Fibroblast of gingiva (primary cell): ENCODE measurements around the gene RAG2.
"Not testable (repeated sequence)": the region's sequence is repeated elsewhere in the genome, so short reads cannot be mapped to it uniquely, and the experiment has no call there.

Experiments
- DNase-seq: peaks from one replicate; pipeline ENCODE4 v3.0.0-alpha.2; 2011; ENCODE audit warnings: low read depth

The RAG2 gene

DNA sequence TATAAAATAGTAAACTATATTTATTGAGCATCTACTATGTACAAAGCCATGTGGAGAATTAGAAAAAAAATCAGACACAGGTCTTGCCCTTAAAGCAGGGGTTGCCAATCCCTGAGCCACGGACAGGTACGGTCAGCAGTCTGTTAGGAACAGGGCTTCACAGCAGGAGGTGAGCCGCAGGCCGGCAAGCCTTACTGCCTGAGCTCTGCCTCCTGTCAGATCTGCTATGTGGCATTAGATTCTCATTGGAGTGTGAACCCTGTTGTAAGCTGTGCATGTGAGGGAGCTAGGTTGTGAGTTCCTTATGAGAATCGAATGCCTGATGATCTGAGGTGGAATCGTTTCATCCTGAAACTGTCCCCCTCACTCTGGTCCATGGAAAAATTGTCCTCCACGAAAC, 2.1 kb upstream of the RAG2 start:
- DNase-seq, result no peak

DNA sequence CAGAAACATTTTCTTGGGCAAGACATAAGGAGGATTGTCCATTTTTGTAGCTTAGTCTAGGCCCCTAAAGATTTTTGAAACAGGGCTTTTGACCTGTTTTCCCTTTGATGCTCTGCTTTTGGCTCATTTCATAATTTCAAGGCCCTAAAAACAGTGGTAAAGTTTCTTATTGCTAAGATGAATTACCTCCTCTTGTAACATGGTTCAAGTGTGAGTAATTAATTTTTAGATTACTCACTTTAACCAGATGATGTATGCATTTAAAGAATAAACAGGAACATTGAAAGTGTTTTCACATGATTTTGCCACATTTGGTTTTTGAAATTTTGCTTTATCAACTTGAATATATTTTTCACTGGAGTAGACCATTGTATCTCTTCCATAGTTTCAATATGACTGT, 1.2 kb downstream of the RAG2 start:
- DNase-seq, result no peak

- peak; percentile 85 for DNase-seq
Measured at GRCh38 chr11:36594316-36594989, 3.6 kb downstream of the RAG2 start, which contains the start of gene IFTAP. IFTAP (plus strand) TSS chr11:36594502; CDS start chr11:36610104, 15,602 bp downstream.

GRCh38 chr11:36591433-36591832, 6.6 kb downstream of the RAG2 start:
- DNase-seq, result no peak

DNA sequence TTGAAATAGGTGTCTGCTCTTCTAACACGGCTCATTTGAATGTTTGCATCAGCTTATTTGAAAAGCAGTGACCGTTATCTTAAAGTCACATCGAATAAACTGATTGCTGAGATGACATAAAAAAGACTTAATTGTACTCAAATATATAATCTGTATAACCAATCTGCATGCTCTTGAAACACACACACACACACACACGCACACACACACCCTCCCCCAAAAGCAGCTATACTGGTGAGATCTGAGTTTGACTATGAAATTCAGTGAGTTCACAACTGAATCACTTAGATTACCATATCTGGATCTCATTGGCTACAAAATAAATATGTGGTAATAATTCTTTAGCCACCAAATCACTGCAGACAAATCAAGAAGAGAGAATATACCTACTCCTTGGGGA, 7.5 kb downstream of the RAG2 start:
- no peak for DNase-seq

- no peak for DNase-seq
Measured at GRCh38 chr11:36588099-36588498, 9.9 kb downstream of the RAG2 start.

GRCh38 chr11:36586543-36586942, 11.5 kb downstream of the RAG2 start:
- no peak for DNase-seq

DNA sequence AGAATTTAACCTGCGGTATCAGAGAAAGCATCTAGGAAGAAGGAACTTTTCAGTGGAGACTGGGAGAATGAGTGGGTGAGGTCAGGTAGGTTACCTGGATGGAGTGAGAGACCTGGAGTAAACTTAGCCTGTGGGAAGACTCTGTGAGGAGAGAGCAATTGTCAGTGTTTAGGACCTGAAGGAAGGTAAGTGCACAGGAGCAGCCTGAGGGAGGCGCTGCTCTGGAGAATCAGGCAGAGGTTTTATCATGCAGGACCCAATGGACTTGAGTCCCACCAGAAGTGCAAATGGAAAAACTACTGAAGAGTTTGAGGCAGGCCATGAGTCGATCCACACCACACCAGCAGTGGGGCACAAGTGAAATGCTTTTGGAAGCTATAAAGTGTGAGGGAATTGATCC, 14.4 kb downstream of the RAG2 start:
- no peak for DNase-seq

DNA sequence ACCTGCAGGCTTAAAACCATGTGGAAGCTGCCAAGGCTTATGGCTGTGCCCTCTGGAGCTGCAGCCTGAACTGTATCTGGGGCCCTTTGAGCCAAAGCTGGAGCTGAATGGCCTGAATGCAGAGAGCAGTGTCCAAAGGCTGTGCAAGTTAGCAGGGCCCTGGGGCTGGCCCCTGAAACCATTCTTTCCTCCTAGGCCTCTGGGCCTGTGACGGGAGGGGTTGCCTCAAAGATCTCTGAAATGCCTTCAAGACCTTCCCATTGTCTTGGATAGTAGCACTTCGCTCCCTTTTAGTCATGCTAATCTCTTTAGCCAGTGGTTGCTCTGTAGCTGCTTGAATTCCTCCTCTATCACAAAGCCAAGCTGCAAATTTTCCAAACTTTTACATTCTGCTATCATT, 16.5 kb downstream of the RAG2 start:
- DNase-seq, result no peak

GRCh38 chr11:36578458-36578857, 19.6 kb downstream of the RAG2 start:
- DNase-seq, result no peak

DNA sequence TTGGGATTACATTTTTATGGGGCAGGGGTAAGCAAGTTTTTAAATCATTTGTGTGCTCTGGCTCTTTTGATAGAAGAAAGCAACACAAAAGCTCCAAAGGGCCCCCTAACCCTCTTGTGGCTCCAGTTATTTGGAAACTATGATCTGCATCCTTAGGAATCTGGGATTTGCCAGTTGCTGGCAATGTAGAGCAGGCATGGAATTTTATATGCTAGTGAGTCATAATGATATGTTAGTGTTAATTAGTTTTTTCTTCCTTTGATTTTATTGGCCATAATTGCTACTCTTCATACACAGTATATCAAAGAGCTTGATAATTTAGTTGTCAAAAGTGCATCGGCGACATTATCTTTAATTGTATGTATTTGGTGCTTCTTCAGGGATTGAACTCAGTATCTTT, 20.2 kb downstream of the RAG2 start:
- DNase-seq, result peak; percentile 3

- DNase-seq, result no peak
Measured at GRCh38 chr11:36577373-36577772, 20.7 kb downstream of the RAG2 start.

DNA sequence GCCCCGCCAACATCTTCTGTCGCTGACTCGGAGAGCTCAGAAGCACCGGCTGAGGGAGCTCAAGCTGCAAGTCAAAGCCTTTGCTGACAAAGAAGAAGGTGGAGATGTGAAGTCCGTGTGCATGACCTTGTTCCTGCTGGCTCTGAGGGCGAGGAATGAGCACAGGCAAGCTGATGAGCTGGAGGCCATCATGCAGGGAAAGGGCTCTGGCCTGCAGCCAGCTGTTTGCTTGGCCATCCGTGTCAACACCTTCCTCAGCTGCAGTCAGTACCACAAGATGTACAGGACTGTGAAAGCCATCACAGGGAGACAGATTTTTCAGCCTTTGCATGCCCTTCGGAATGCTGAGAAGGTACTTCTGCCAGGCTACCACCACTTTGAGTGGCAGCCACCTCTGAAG, 23.6 kb downstream of the RAG2 start:
- no peak for DNase-seq

DNA sequence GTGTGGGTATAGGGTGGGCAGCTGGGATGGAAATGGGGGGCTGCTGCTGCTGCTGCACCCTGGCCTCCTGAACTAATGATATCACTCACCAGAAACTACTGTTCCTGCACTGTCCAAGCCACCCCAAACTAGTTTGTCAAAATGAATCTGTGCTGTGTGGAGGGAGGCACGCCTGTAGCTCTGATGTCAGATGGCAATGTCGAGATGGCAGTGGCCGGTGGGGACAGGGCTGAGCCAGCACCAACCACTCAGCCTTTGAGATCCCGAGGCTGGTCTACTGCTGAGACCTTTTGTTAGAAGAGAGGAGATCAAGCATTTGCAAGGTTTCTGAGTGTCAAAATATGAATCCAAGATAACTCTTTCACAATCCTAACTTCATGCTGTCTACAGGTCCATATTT, 28.9 kb downstream of the RAG2 start:
- no peak for DNase-seq

GRCh38 chr11:36567694-36568093, 30.3 kb downstream of the RAG2 start, which contains the start of gene RAG1:
RAG1 (plus strand) TSS chr11:36568007; CDS start chr11:36573305, 5,298 bp downstream.
- no peak for DNase-seq

GRCh38 chr11:36566407-36567053, 31.5 kb downstream of the RAG2 start:
- no peak for DNase-seq

- DNase-seq, result no peak
Measured at GRCh38 chr11:36565031-36565610, 32.9 kb downstream of the RAG2 start.

- peak; percentile 45 for DNase-seq
Measured at GRCh38 chr11:36564376-36565030, 33.5 kb downstream of the RAG2 start.

DNA sequence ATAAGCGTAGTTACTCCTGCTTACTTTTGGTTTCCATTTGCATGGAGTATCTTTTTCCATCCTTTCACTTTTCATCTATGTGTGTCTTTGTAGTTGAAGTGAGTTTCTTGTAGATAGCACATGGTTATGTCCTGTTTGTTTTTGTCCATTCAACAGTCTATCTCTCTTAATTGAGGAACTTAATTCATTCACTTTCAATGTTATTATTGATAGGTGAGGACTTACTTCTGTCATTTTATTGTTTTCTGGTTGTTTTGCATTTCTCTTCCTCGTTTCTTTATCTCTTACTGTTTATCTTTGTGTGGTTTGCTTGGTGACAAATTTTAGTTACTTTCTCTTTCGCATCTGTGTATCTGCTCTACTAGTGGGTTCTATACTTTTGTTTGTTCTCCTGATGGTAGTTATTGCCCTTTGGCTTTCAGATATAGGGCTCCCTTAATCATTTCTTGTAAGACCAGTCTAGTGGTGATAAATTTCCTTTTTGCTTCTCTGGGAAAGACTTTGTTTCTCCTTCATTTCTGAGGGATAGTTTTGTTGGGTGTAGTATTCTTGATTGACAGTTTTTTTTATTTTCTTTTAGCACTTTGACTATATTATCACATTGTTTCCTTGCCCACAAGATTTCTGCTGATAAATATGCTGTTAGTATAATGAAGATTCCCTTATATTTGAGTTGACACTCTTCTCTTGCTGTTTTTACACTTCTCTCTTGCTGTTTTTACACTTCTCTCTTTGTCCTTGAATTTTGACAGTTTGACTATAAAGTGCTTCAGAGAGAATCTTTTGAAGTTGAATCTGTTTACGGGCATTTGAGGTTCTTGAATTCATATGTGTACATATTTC, 39.2 kb downstream of the RAG2 start:
- no peak for DNase-seq

DNA sequence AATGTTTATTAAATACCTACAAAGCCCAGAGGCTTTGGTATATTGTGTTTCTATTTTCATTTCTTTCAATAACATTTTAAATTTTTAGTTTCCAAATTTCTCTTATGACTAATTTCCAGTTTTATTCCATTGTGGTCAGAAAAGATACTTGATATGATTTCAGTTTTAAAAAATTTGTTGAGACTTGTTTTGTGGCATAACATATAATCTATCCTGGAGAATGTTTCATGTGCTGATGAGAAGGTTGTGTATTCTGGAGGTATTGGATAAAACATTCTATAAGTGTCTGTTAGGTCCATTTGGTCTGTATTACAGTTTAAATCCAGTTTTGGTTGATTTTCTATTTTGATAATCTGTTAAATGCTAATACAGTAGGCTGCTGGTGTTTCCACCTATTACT, 40.0 kb downstream of the RAG2 start:
- DNase-seq, result no peak

DNA sequence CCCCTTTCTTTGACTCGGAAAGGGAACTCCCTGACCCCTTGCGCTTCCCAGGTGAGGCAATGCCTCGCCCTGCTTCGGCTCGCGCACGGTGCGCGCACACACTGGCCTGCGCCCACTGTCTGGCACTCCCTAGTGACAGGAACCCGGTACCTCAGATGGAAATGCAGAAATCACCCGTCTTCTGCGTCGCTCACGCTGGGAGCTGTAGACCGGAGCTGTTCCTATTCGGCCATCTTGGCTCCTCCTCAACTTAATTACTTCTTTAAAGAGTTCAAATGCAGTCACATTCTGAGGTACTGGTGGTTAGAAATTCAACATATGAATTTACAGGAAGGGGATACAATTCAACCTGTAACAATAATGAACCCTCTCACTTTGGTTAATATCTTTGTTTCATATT, 40.6 kb downstream of the RAG2 start:
- not testable (repeated sequence) for DNase-seq
